HG03432 (cell line): Measurements from ENCODE around the gene SLC35F6.
A peak's percentile ranks its signal among the peaks of the same experiment; 100 is the strongest.
"Not testable (repeated sequence)": the region's sequence is repeated elsewhere in the genome, so short reads cannot be mapped to it uniquely, and the experiment has no call there.

ENCODE experiments used
- ATAC-seq: cut with Tn5 transposase; IDR thresholded peaks from one replicate; pipeline ENCODE4 v1.9.1; 2021; ENCODE audit warnings: mild to moderate bottlenecking, moderate library complexity; ENCODE audit not compliant: unreplicated experiment

SLC35F6 gene

GRCh38 chr2:26730549-26731344, 33.3 kb upstream of the SLC35F6 start:
- ATAC-seq, result no peak

- ATAC-seq, result no peak
These were observed 32.4 kb upstream of the SLC35F6 start for GRCh38 chr2:26731714-26732113.

GRCh38 chr2:26732446-26732845, 31.6 kb upstream of the SLC35F6 start:
- ATAC-seq, result no peak

GRCh38 chr2:26733413-26733812, 30.7 kb upstream of the SLC35F6 start:
- no peak for ATAC-seq

- ATAC-seq, result no peak
These were observed 29.0 kb upstream of the SLC35F6 start for GRCh38 chr2:26735097-26735496.

GRCh38 chr2:26735883-26736588, 28.0 kb upstream of the SLC35F6 start:
- no peak for ATAC-seq

GRCh38 chr2:26737221-26737620, 26.9 kb upstream of the SLC35F6 start:
- no peak for ATAC-seq

GRCh38 chr2:26738481-26738880, 25.6 kb upstream of the SLC35F6 start:
- ATAC-seq, result no peak

GRCh38 chr2:26739514-26739913, 24.6 kb upstream of the SLC35F6 start:
- ATAC-seq, result no peak

GRCh38 chr2:26740346-26740745, 23.7 kb upstream of the SLC35F6 start:
- ATAC-seq, result no peak

- ATAC-seq, result peak; percentile 40
These were observed 23.2 kb upstream of the SLC35F6 start for GRCh38 chr2:26740890-26741302.

GRCh38 chr2:26742048-26742770, 21.9 kb upstream of the SLC35F6 start:
- ATAC-seq, result no peak

- ATAC-seq, result no peak
These were observed 20.2 kb upstream of the SLC35F6 start for GRCh38 chr2:26743852-26744251.

GRCh38 chr2:26744953-26745352, 19.1 kb upstream of the SLC35F6 start:
- no peak for ATAC-seq

- ATAC-seq, result no peak
These were observed 18.3 kb upstream of the SLC35F6 start for GRCh38 chr2:26745609-26746327.

GRCh38 chr2:26746934-26747333, 17.1 kb upstream of the SLC35F6 start:
- no peak for ATAC-seq

- not testable (repeated sequence) for ATAC-seq
These were observed 14.2 kb upstream of the SLC35F6 start for GRCh38 chr2:26749787-26750420.

GRCh38 chr2:26750467-26750866, 13.6 kb upstream of the SLC35F6 start:
- not testable (repeated sequence) for ATAC-seq

- no peak for ATAC-seq
These were observed 11.4 kb upstream of the SLC35F6 start for GRCh38 chr2:26752656-26753055.

GRCh38 chr2:26754539-26754938, 9.5 kb upstream of the SLC35F6 start:
- ATAC-seq, result no peak
